Stimulated activated CD4-positive, alpha-beta T cell treated with anti-CD3 and anti-CD28 coated beads, TNF-alpha, amount 100 ng/mL, for 48 hours (primary cell): ENCODE measurements around the gene ZFAND6.
"Not testable (repeated sequence)": the region's sequence is repeated elsewhere in the genome, so short reads cannot be mapped to it uniquely, and the experiment has no call there.

ENCODE experiments used
- DNase-seq, 3 donors: peaks; one replicate each; pipeline ENCODE4 v3.0.0-alpha.2; 2020; ENCODE audit warnings: low read depth in 3 of 3

The ZFAND6 gene

DNA sequence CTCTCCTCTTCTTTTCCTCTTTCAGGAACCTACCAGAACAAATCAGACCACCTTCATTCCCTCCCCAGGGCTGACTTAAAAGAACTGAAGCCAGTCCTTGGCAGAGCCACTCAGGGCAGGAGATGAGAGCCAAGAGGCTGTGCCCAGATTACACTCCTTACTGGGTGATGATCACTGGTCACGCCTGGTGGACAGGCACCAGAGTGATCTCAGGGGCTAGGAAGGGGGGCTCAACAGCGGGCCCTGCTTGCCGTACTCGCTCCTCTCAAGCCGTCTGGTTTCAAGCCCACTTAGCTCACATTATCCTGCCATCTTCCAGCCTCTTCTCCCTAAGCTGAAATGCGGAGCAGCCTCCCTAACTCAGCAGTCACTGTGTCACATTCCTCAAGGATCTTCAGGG, 91.7 kb downstream of the ZFAND6 start:
- DNase-seq, result no peak

GRCh38 chr15:80151576-80151975, 92.1 kb downstream of the ZFAND6 start:
- DNase-seq, result no peak

- DNase-seq, result peak; percentile 85 to 96 (median 94)
Observed at GRCh38 chr15:80152180-80152895, 92.9 kb downstream of the ZFAND6 start.

- DNase-seq, result peak in 2 of 3 donors; percentile 20 to 21
Observed at GRCh38 chr15:80152896-80153876, 93.7 kb downstream of the ZFAND6 start, which contains the start of gene FAH. TSS of gene FAH (plus strand) at chr15:80152999. CDS start at chr15:80153055, 56 bp downstream.

DNA sequence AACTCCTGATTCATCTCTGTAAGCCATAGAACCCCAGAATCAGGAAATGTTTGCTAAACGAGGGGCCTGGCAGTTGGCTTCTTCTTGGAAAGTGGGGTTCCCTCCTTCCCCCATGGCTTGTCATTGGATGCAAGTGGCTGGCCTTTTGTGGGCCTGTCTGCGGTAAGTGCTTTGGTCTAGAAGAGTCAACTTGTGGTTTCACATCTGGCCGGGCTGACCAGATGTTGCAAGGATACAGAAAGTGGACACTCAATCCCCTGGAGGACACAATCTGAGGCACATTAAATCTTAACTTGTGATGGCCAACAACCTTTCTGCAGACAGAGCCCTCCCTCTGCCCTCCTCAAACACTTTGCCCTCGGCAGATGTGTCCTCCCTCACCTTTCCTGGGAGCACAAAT, 94.4 kb downstream of the ZFAND6 start:
- no peak for DNase-seq

- no peak for DNase-seq
Observed at GRCh38 chr15:80154336-80154735, 94.9 kb downstream of the ZFAND6 start.

DNA sequence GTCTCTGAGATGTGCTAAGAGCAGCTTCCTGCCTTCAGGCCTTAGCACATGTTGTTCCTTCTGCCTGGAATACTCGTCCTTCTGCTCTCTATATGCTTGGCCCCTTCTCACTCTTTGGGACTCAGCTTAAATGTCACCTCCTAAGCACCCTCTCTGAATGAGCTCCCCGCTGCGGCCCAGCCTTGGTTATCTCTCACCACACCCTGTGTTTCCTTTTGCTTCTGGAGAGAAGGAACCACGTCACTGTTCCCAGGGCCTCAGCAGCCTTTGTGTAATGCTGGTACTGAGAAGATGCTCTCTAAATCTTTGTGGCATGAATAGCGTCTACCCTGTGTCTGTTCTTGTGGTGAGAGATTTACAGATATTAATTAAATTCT, 95.5 kb downstream of the ZFAND6 start:
- no peak for DNase-seq

- not testable (repeated sequence) for DNase-seq
Observed at GRCh38 chr15:80155378-80156175, 96.1 kb downstream of the ZFAND6 start.

GRCh38 chr15:80156176-80156720, 96.8 kb downstream of the ZFAND6 start:
- no peak for DNase-seq

DNA sequence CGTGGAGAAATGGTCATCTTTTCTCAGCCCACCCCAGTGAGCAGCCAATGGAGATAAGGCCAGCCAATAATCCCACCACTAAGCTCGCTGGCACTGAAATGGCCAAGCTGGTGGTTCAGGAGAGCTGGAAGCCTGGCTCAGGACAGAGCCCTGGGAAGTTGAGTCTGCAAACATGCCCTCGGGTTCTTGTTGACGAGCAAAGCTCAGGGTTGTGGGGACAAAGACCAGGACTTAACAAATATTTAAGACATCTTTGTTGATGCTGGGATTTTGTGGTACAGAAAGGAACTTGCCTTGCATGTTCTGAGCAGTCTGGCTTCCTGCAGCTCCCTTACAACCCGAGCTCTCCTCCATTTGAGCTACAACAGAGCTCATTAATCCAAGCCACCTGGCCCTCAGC, 97.7 kb downstream of the ZFAND6 start:
- no peak for DNase-seq

- DNase-seq, result no peak
Observed at GRCh38 chr15:80159301-80159700, 99.8 kb downstream of the ZFAND6 start.

GRCh38 chr15:80159811-80160569, 100.5 kb downstream of the ZFAND6 start:
- DNase-seq, result no peak

GRCh38 chr15:80160570-80161156, 101.2 kb downstream of the ZFAND6 start:
- DNase-seq, result peak in 2 of 3 donors; percentile 17 to 37

- no peak for DNase-seq
Observed at GRCh38 chr15:80161468-80162016, 102.1 kb downstream of the ZFAND6 start.

DNA sequence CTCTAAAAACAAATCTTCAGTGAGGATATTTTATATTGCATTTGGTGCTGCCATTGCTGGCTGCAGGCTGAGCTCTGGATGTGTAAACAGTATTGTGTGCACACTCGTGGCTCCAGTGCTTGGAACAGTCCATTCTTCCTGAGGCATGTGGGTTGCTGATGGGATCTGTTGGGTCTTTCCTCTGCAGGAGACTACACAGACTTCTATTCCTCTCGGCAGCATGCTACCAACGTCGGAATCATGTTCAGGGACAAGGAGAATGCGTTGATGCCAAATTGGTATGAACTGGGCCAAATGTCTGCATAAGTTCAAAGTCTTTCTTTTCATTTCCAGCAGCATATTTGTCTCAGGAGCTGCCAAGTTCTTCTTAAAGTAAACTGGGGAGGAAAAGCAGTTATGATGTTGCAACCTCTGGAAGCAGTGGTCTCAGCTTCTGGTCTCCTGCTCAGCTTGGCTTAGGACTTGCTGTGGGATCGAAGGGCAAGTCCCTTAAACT, 102.6 kb downstream of the ZFAND6 start:
- no peak for DNase-seq

DNA sequence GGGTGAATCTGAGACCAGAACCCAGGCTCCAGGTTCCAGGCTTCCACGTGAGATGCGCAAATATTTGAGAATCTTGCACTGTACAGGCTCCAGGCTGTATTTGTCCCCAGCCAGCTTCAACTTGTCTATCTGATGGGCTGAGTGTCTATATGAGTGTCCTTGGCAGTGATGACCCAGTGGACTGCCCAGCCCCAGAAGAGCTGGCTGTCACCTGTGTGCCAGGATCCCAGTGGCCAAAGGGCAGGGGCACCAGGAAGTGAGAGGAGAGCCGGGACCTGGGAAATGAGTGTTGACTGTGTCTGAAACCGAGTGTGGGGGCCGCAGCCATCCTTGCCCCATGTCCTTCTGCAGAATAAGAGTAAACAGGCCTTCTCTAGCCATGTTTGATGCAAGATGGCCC, 103.7 kb downstream of the ZFAND6 start:
- DNase-seq, result no peak

DNA sequence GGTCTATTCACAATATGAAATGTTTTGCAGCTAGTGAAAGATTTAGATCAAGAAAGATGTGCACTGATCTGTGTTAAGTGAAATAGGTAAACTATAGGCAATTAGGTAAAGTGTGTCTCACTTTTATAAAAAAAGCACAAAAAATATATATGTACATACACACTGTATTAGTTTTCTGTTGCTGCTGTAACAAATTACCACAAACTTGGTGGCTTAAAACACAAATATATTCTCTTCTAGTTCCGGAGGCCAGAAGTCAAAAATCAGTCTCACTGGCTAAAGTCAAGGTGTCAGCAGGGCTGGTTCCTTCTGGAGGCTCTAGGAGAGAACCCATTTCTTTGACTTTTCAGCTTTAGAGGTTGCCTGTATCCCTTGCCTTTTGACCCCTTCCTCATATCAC, 104.4 kb downstream of the ZFAND6 start:
- DNase-seq, result no peak

DNA sequence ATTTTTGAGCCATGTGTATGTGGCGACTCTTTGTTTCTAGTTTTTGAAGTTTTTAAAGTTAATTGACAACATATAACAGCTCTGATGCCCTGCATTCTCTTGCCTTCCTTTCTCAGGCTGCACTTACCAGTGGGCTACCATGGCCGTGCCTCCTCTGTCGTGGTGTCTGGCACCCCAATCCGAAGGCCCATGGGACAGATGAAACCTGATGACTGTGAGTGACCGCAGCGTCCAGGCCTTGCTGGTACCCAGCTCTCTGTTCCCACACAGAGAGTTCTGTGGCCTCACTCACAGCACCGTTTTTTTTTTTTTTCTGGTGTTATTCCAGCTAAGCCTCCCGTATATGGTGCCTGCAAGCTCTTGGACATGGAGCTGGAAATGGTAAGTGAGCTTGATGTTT, 108.5 kb downstream of the ZFAND6 start:
- DNase-seq, result no peak

GRCh38 chr15:80168421-80168820, 108.9 kb downstream of the ZFAND6 start:
- no peak for DNase-seq

DNA sequence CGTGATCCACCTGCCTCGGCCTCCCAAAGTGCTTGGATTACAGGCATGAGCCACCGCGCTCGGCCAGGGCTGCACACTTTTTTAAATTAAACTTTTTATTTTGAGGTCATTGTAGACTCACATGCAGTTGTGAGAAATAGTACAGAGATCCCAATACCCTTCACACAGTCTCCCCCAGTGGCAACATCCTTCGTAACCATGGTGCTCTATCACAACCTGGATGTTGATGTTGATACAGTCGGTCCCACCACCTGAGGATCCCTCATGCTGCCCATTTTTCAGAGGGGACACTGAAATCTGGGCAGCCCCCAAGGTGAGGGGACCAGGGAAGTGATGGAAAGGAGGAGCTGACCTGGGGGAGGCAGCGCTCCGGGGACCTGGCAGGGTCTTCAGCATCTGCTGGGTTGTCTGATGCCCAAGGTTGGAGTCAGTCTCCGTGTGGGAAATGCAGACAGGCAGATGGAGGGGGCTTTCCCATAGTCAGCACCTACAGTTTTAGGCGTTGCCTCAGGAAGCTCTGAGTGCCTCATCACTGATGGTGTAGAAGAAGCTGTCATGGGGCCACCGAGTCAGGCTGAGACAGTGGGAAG, 110.4 kb downstream of the ZFAND6 start:
- no peak for DNase-seq
